HEK293 (cell line): Measurements from ENCODE around the gene KCNMA1.

ENCODE experiments used
- CTCF ChIA-PET: fragments of 350-600 bp; formaldehyde crosslinking; extraction: SDS; loops from one replicate; lab custom pipeline; 2021; ENCODE audit warnings: antibody characterized with exemption; lab: Yijun Ruan, JAX
- POLR2A ChIA-PET: fragments of 300-600 bp; formaldehyde crosslinking; extraction: SDS; loops from one replicate; lab custom pipeline; 2020; ENCODE audit warnings: antibody characterized with exemption, inconsistent platforms; lab: Yijun Ruan, JAX
- H3K27ac ChIP-seq: fragments of 200-500 bp; sonication (Bioruptor generic); 2 replicates; pipeline ENCODE4 v1.5.1; 2014; ENCODE audit warnings: low read depth, low read length, control low read depth, inconsistent platforms; ENCODE audit errors: extremely low read depth
- H3K36me3 ChIP-seq, 2 experiments: fragments of 200-500 bp in 1 of 2; sonication (Bioruptor generic) in 1 of 2; 1 replicate in 1 of 2; 2 replicates in 1 of 2; pipeline ENCODE4 v1.5.1; 2014 to 2017; ENCODE audit warnings: inconsistent platforms in 2 of 2, low read length in 2 of 2; ENCODE audit not compliant: control insufficient read depth in 2 of 2, insufficient read depth in 1 of 2
- H3K4me1 ChIP-seq: fragments of 200-500 bp; sonication (Bioruptor generic); 2 replicates; pipeline ENCODE4 v1.5.1; 2014; ENCODE audit warnings: mild to moderate bottlenecking, low read length, inconsistent platforms; ENCODE audit not compliant: control insufficient read depth, insufficient read depth
- H3K4me3 ChIP-seq: 2 replicates; pipeline ENCODE4 v1.5.1; 2011; ENCODE audit warnings: low read depth, mild to moderate bottlenecking, control low read depth, low read length, moderate library complexity
- H3K9me3 ChIP-seq: fragments of 200-500 bp; sonication (Bioruptor generic); 2 replicates; pipeline ENCODE4 v1.5.1; 2014; ENCODE audit warnings: low read depth, low read length, inconsistent platforms; ENCODE audit not compliant: control insufficient read depth, insufficient read depth
- HOXA7 ChIP-seq: sonication (generic); formaldehyde crosslinking; IDR thresholded peaks from 2 replicates; pipeline ENCODE4 v1.8.1; 2022; ENCODE audit warnings: missing genetic modification reagents, borderline replicate concordance
- INSM2 ChIP-seq: fragments of 450-650 bp; formaldehyde crosslinking; IDR thresholded peaks from 2 replicates; pipeline ENCODE4 v1.5.1; 2016; ENCODE audit warnings: missing biosample characterization, missing genetic modification characterization
- ZIC2 ChIP-seq: fragments of 450-650 bp; formaldehyde crosslinking; IDR thresholded peaks from 2 replicates; pipeline ENCODE4 v1.5.1; 2016; ENCODE audit warnings: missing biosample characterization, missing genetic modification characterization
- ZNF133 ChIP-seq: fragments of 450-650 bp; formaldehyde crosslinking; IDR thresholded peaks from 2 replicates; pipeline ENCODE4 v1.5.1; 2016; ENCODE audit warnings: missing biosample characterization, missing genetic modification characterization
- ZNF146 ChIP-seq: fragments of 450-650 bp; formaldehyde crosslinking; IDR thresholded peaks from 2 replicates; pipeline ENCODE4 v1.5.1; 2016; ENCODE audit warnings: missing biosample characterization, missing genetic modification characterization
- ZNF23 ChIP-seq: fragments of 450-650 bp; formaldehyde crosslinking; IDR thresholded peaks from 2 replicates; pipeline ENCODE4 v1.5.1; 2016; ENCODE audit warnings: missing biosample characterization, missing genetic modification characterization, borderline replicate concordance
- ZNF404 ChIP-seq: fragments of 450-650 bp; formaldehyde crosslinking; IDR thresholded peaks from 2 replicates; pipeline ENCODE4 v1.5.1; 2017; ENCODE audit warnings: missing biosample characterization, missing genetic modification characterization
- ZNF510 ChIP-seq: fragments of 450-650 bp; formaldehyde crosslinking; IDR thresholded peaks from 2 replicates; pipeline ENCODE4 v1.5.1; 2018; ENCODE audit warnings: mild to moderate bottlenecking, missing genetic modification characterization, missing biosample characterization; ENCODE audit not compliant: insufficient replicate concordance
- ZNF585B ChIP-seq: fragments of 450-650 bp; formaldehyde crosslinking; IDR thresholded peaks from 2 replicates; pipeline ENCODE4 v1.5.1; 2016; ENCODE audit warnings: missing biosample characterization, missing genetic modification characterization
- ZNF654 ChIP-seq: fragments of 450-650 bp; formaldehyde crosslinking; IDR thresholded peaks from 2 replicates; pipeline ENCODE4 v1.5.1; 2016; ENCODE audit warnings: low read depth, missing biosample characterization, missing genetic modification characterization
- TF ChIP-seq, protein P1 (sequence below): fragments of 450-650 bp; formaldehyde crosslinking; IDR thresholded peaks from 2 replicates; pipeline ENCODE4 v1.5.1; 2016; ENCODE audit warnings: missing biosample characterization, missing genetic modification characterization

The KCNMA1 gene

GRCh38 chr10:77118603-77119282 lies 518.9 kb downstream of the KCNMA1 start:
- CTCF ChIA-PET, result no interaction called here
- POLR2A ChIA-PET, result no interaction called here
- H3K27ac ChIP-seq, result no peak overlapping the region

DNA sequence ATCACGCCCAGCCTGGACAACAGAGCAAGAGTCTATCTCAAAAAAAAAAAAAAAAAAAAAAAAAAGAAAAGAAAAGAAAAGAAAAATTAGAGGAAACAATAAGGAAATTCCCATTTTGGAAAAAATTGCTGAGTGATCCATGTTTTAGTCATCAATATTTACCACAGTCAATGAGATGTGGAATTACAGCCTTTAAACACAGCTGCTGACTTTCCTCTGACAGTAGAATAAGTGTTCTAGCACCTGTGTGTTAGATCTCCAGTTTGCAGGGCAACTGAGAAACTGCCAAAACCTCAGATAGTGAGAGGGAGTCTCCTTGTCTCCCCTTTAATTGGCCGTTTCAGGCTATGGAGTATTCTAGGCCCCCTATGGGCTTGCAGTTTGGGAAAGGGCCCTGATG lies 520.1 kb downstream of the KCNMA1 start:
- Histone ChIP-seq H3K4me1 (peaks cover 3% of the 10 kb centered on the region), H3K27ac (no peak overlapping the region), H3K9me3 (no peaks in the 10 kb centered on the region), H3K4me3 (no peak overlapping the region), H3K36me3 (no peaks in the 10 kb centered on the region)
- POLR2A ChIA-PET, result no interaction called here
- CTCF ChIA-PET, result interaction anchor here (0.6 kb wide), 1 partner anchor 269 kb away, joined by 3 read pairs; no protein-coding TSS in a partner anchor
- TF ChIP-seq ZNF23 (tag by site-specific recombination) (no peak), HOXA7 (CRISPR knock-in tag) (no peak), ZNF510 (tag by site-specific recombination) (no peak)
- TF ChIP-seq, protein P1, sequence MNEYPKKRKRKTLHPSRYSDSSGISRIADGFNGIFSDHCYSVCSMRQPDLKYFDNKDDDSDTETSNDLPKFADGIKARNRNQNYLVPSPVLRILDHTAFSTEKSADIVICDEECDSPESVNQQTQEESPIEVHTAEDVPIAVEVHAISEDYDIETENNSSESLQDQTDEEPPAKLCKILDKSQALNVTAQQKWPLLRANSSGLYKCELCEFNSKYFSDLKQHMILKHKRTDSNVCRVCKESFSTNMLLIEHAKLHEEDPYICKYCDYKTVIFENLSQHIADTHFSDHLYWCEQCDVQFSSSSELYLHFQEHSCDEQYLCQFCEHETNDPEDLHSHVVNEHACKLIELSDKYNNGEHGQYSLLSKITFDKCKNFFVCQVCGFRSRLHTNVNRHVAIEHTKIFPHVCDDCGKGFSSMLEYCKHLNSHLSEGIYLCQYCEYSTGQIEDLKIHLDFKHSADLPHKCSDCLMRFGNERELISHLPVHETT (tag by site-specific recombination), result no peak

More at GRCh38 chr10:77118603-77119282, 518.9 kb downstream of the KCNMA1 start:
- Histone ChIP-seq H3K36me3 (no peaks in the 10 kb centered on the region), H3K4me1 (peaks cover 9% of the 10 kb centered on the region), H3K9me3 (no peaks in the 10 kb centered on the region), H3K4me3 (no peak overlapping the region)
- TF ChIP-seq ZNF404 (tag by site-specific recombination) (no peak), ZIC2 (peak; percentile 82)

DNA sequence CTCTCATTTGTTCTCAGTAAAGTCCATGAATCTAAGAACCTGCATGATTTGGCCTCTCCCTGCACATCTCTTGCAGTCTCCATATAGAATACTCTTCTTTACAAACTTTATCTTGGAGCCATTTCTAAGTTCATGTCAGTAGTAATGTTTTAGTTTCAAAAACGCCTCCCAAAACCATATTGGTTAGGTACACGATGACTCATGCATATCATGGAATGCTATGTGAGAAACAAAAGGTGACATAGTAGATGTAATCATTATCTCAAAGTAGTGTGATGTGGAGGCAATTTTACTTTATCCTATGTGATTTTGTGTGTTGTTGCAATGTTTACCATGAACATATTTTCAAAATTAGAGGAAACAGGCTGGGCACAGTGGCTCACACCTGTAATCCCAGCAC lies 520.7 kb downstream of the KCNMA1 start:
- CTCF ChIA-PET, result interaction anchor here (0.6 to 0.9 kb wide), 2 partner anchors 34 to 270 kb away, joined by 3 read pairs; no protein-coding TSS in a partner anchor
- Histone ChIP-seq H3K36me3 (no peaks in the 10 kb centered on the region), H3K4me1 (peaks cover 3% of the 10 kb centered on the region), H3K9me3 (no peaks in the 10 kb centered on the region), H3K27ac (no peak overlapping the region), H3K4me3 (no peak overlapping the region)
- POLR2A ChIA-PET, result no interaction called here
- no peak for TF ChIP-seq ZNF654 (tag by site-specific recombination)
- TF ChIP-seq ZNF146 (tag by site-specific recombination), result no peak
- TF ChIP-seq ZNF133 (tag by site-specific recombination), result peak; percentile 10; the same call in 1 of the 2 replicates
- TF ChIP-seq INSM2, result no peak

- no peak overlapping the region for H3K4me3 ChIP-seq
Measured at GRCh38 chr10:77114181-77114821, 523.3 kb downstream of the KCNMA1 start.

More at GRCh38 chr10:77114181-77114821, 523.3 kb downstream of the KCNMA1 start:
- Histone ChIP-seq H3K36me3 (no peaks in the 10 kb centered on the region), H3K27ac (no peak overlapping the region), H3K4me1 (no peaks in the 10 kb centered on the region), H3K9me3 (no peaks in the 10 kb centered on the region)
- ChIA-PET POLR2A (no interaction called here), CTCF (interaction anchor here (0.5 to 1.2 kb wide), 4 partner anchors 50 to 1868 kb away, joined by 3 to 4 read pairs (median 3); no protein-coding TSS in a partner anchor)
- TF ChIP-seq ZNF585B (tag by site-specific recombination), result no peak
